Measurements from ENCODE around the gene CLDN20. TPM values are rescaled to one million over a fixed set of nuclear protein-coding genes. Genes with fewer than 3 reads are reported as not detected.

The CLDN20 gene
- total and polyA plus RNA-seq, 2 of the 8 experiments (the other 6 are each of a cell fraction or from before 2014, with no cell fraction given): not detected

- no peak for TF ChIP-seq NANOG (IDR thresholded peaks at IDR 0.05; ENCODE audit: insufficient read depth, low read depth, low read length, poor library complexity, severe bottlenecking)
- TF ChIP-seq KDM4A (IDR thresholded peaks at IDR 0.05; ENCODE audit: low read depth, low read length, severe bottlenecking): no peak
- no peak for TF ChIP-seq USF2 (IDR thresholded peaks at IDR 0.05; ENCODE audit: low read length)
- TF ChIP-seq BACH1 (IDR thresholded peaks at IDR 0.05; ENCODE audit: low read length): no peak
These were observed 15.5 kb upstream of the CLDN20 start (continued) for GRCh38 chr6:155248008-155249001.

Data from H1 (cell line).